ENCODE measurements around the gene CREB5.

CREB5 gene

GRCh38 chr7:28554802-28555471, 142.6 kb downstream of the CREB5 start:
- FAIRE-seq, result no peak

- FAIRE-seq, result no peak
Observed at GRCh38 chr7:28556025-28556424, 143.7 kb downstream of the CREB5 start.

GRCh38 chr7:28556671-28557070, 144.4 kb downstream of the CREB5 start:
- no peak for FAIRE-seq

GRCh38 chr7:28558236-28558635, 145.9 kb downstream of the CREB5 start:
- FAIRE-seq, result no peak

GRCh38 chr7:28560767-28561166, 148.4 kb downstream of the CREB5 start:
- no peak for FAIRE-seq

GRCh38 chr7:28564033-28564432, 151.7 kb downstream of the CREB5 start:
- no peak for FAIRE-seq

- no peak for FAIRE-seq
Observed at GRCh38 chr7:28564755-28565374, 152.5 kb downstream of the CREB5 start.

GRCh38 chr7:28565980-28566379, 153.7 kb downstream of the CREB5 start:
- no peak for FAIRE-seq

- no peak for FAIRE-seq
Observed at GRCh38 chr7:28570113-28570969, 158.0 kb downstream of the CREB5 start.

- FAIRE-seq, result no peak
Observed at GRCh38 chr7:28570970-28571288, 158.6 kb downstream of the CREB5 start.

- FAIRE-seq, result no peak
Observed at GRCh38 chr7:28571405-28571804, 159.1 kb downstream of the CREB5 start.

GRCh38 chr7:28572321-28573058, 160.2 kb downstream of the CREB5 start:
- no peak for FAIRE-seq

- FAIRE-seq, result no peak
Observed at GRCh38 chr7:28573059-28573553, 160.8 kb downstream of the CREB5 start.

GRCh38 chr7:28573651-28574301, 161.5 kb downstream of the CREB5 start:
- no peak for FAIRE-seq

- FAIRE-seq, result no peak
Observed at GRCh38 chr7:28575241-28575643, 162.9 kb downstream of the CREB5 start.

GRCh38 chr7:28576656-28577055, 164.3 kb downstream of the CREB5 start:
- no peak for FAIRE-seq

- FAIRE-seq, result no peak
Observed at GRCh38 chr7:28579571-28579970, 167.3 kb downstream of the CREB5 start.

GRCh38 chr7:28580665-28581064, 168.3 kb downstream of the CREB5 start:
- FAIRE-seq, result no peak

- no peak for FAIRE-seq
Observed at GRCh38 chr7:28581351-28581750, 169.0 kb downstream of the CREB5 start.

GRCh38 chr7:28582226-28582625, 169.9 kb downstream of the CREB5 start:
- FAIRE-seq, result no peak

GRCh38 chr7:28584235-28584634, 171.9 kb downstream of the CREB5 start:
- FAIRE-seq, result no peak

GRCh38 chr7:28586736-28587135, 174.4 kb downstream of the CREB5 start:
- no peak for FAIRE-seq

Data from colon (tissue), 2 donors.